Gastrocnemius medialis (tissue), 4 donors: ENCODE data around the gene RAX2.

Experiments
- POLR2A ChIP-seq, 2 donors: fragments of 450-650 bp; IDR thresholded peaks; one replicate each; pipeline ENCODE4 v1.6.1; 2017; ENCODE audit warnings: antibody characterized with exemption in 2 of 2, mild to moderate bottlenecking in 2 of 2, moderate library complexity in 2 of 2
- TF ChIP-seq, protein P1 (sequence below), 5 experiments: fragments of 450-650 bp in 3 of 5; fragments of 200-600 bp in 2 of 5; sonication (generic) in 2 of 5; IDR thresholded peaks in 4 of 5; conservative IDR thresholded peaks in 1 of 5; 1 replicate in 4 of 5; 2 replicates in 1 of 5; pipeline ENCODE4 v1.5.1; 2016 to 2019; ENCODE audit warnings: antibody characterized with exemption in 5 of 5, mild to moderate bottlenecking in 3 of 5, moderate library complexity in 3 of 5

DNA sequence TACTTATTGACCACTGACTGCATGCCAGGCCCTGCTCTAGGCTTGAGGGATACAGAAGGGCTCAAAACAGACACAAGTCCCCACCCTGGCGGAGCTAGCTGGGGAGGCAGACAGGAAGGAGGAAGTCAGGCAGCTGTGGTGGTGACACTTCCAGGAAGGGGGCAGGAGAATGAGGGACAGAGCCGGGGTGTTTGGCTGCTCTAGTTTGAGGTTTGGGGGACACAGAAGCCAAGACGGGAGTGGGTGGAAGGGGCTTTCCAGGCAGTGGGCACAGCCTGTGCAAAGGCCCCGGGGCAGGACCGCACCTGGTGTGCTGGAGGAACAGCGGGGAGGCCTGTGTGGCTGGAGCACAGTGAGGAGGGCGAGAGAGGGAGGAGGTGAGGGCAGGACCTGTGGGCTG lies 5.5 kb downstream of the RAX2 start:
- TF ChIP-seq, protein P1, sequence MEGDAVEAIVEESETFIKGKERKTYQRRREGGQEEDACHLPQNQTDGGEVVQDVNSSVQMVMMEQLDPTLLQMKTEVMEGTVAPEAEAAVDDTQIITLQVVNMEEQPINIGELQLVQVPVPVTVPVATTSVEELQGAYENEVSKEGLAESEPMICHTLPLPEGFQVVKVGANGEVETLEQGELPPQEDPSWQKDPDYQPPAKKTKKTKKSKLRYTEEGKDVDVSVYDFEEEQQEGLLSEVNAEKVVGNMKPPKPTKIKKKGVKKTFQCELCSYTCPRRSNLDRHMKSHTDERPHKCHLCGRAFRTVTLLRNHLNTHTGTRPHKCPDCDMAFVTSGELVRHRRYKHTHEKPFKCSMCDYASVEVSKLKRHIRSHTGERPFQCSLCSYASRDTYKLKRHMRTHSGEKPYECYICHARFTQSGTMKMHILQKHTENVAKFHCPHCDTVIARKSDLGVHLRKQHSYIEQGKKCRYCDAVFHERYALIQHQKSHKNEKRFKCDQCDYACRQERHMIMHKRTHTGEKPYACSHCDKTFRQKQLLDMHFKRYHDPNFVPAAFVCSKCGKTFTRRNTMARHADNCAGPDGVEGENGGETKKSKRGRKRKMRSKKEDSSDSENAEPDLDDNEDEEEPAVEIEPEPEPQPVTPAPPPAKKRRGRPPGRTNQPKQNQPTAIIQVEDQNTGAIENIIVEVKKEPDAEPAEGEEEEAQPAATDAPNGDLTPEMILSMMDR (IDR thresholded peaks at IDR 0.05 in 4 of 5, conservative IDR thresholded peaks at IDR 0.05 in 1 of 5), result no peak
- TF ChIP-seq POLR2A (IDR thresholded peaks at IDR 0.05), result no peak
